Liver (tissue), 9 donors: ENCODE measurements around the gene TTC7B. TPM values are rescaled to one million over a fixed set of nuclear protein-coding genes. Genes with fewer than 3 reads are reported as not detected.

Experiments
- DNase-seq: peaks from one replicate; pipeline ENCODE4 v3.0.0-alpha.2; 2017; ENCODE audit warnings: low spot score
- H3K27ac ChIP-seq, 2 donors: one replicate each; pipeline ENCODE4 v1.7.0; 2013; ENCODE audit warnings: inconsistent platforms in 2 of 2, low read length in 2 of 2, control low read depth in 1 of 2, low read depth in 1 of 2, mild to moderate bottlenecking in 1 of 2
- H3K27me3 ChIP-seq, 4 donors: one replicate each; pipeline versions ENCODE4 v1.6.1 to v1.7.0; 2013; ENCODE audit warnings: low read length in 3 of 4, inconsistent platforms in 1 of 4, mild to moderate bottlenecking in 1 of 4, moderate library complexity in 1 of 4; ENCODE audit not compliant: control insufficient read depth in 4 of 4, insufficient read depth in 4 of 4
- H3K36me3 ChIP-seq, 4 donors: one replicate each; pipeline versions ENCODE4 v1.6.1 to v1.7.0; 2013; ENCODE audit warnings: low read length in 3 of 4, mild to moderate bottlenecking in 3 of 4, low read depth in 1 of 4, moderate library complexity in 1 of 4; ENCODE audit not compliant: control insufficient read depth in 4 of 4, insufficient read depth in 3 of 4
- H3K4me1 ChIP-seq, 4 donors: one replicate each; pipeline versions ENCODE4 v1.6.1 to v1.7.0; 2013; ENCODE audit warnings: low read length in 3 of 4, mild to moderate bottlenecking in 3 of 4, moderate library complexity in 1 of 4; ENCODE audit not compliant: control insufficient read depth in 4 of 4, insufficient read depth in 4 of 4
- H3K4me3 ChIP-seq, 3 donors: one replicate each; pipeline versions ENCODE4 v1.6.1 to v1.7.0; 2013; ENCODE audit warnings: low read length in 3 of 3, control low read depth in 1 of 3, low read depth in 1 of 3, mild to moderate bottlenecking in 1 of 3
- H3K9ac ChIP-seq, 2 donors: one replicate each; pipeline ENCODE4 v1.7.0; 2013; ENCODE audit warnings: low read length in 2 of 2, mild to moderate bottlenecking in 2 of 2, moderate library complexity in 2 of 2, control low read depth in 1 of 2, low read depth in 1 of 2
- H3K9me3 ChIP-seq, 4 donors: one replicate each; pipeline versions ENCODE4 v1.6.1 to v1.7.0; 2013; ENCODE audit warnings: low read length in 3 of 4; ENCODE audit not compliant: control insufficient read depth in 4 of 4
- ATF3 ChIP-seq: IDR thresholded peaks from 2 replicates; pipeline ENCODE4 v1.6.1; 2016; ENCODE audit warnings: antibody characterized with exemption
- EGR1 ChIP-seq, 2 donors: IDR thresholded peaks; 2 replicates each; pipeline ENCODE4 v1.6.1; 2016 to 2018; ENCODE audit warnings: antibody characterized with exemption in 2 of 2, low read depth in 2 of 2
- FOXA1 ChIP-seq: IDR thresholded peaks from 2 replicates; pipeline ENCODE4 v1.6.1; 2016; ENCODE audit warnings: antibody characterized with exemption
- FOXA2 ChIP-seq: IDR thresholded peaks from 2 replicates; pipeline ENCODE4 v1.6.1; 2016; ENCODE audit warnings: antibody characterized with exemption
- GABPA ChIP-seq, 2 donors: IDR thresholded peaks in 1 of 2; conservative IDR thresholded peaks in 1 of 2; 2 replicates each; pipeline ENCODE4 v1.6.1; 2016; ENCODE audit warnings: antibody characterized with exemption in 2 of 2, mild to moderate bottlenecking in 1 of 2, moderate library complexity in 1 of 2
- HNF4A ChIP-seq, 2 donors: conservative IDR thresholded peaks; 2 replicates each; pipeline ENCODE4 v1.6.1; 2016; ENCODE audit warnings: antibody characterized with exemption in 2 of 2, mild to moderate bottlenecking in 2 of 2
- HNF4G ChIP-seq: IDR thresholded peaks from 2 replicates; pipeline ENCODE4 v1.6.1; 2016; ENCODE audit warnings: antibody characterized with exemption
- MAX ChIP-seq: IDR thresholded peaks from 2 replicates; pipeline ENCODE4 v1.6.1; 2016; ENCODE audit warnings: antibody characterized with exemption
- NR2F2 ChIP-seq: IDR thresholded peaks from 2 replicates; pipeline ENCODE4 v1.6.1; 2016; ENCODE audit warnings: antibody characterized with exemption
- RAD21 ChIP-seq, 2 donors: IDR thresholded peaks; 2 replicates each; pipeline ENCODE4 v1.6.1; 2016; ENCODE audit warnings: antibody characterized with exemption in 2 of 2, mild to moderate bottlenecking in 2 of 2
- REST ChIP-seq: IDR thresholded peaks from 2 replicates; pipeline ENCODE4 v1.6.1; 2016; ENCODE audit warnings: antibody characterized with exemption, mild to moderate bottlenecking
- RXRA ChIP-seq, 2 donors: IDR thresholded peaks; 2 replicates each; pipeline ENCODE4 v1.6.1; 2017 to 2018; ENCODE audit warnings: antibody characterized with exemption in 2 of 2, mild to moderate bottlenecking in 1 of 2
- SP1 ChIP-seq: IDR thresholded peaks from 2 replicates; pipeline ENCODE4 v1.6.1; 2018; ENCODE audit warnings: antibody characterized with exemption, mild to moderate bottlenecking
- TAF1 ChIP-seq: conservative IDR thresholded peaks from 2 replicates; pipeline ENCODE4 v1.6.1; 2016; ENCODE audit warnings: antibody characterized with exemption, mild to moderate bottlenecking
- YY1 ChIP-seq: IDR thresholded peaks from 2 replicates; pipeline ENCODE4 v1.6.1; 2016; ENCODE audit warnings: antibody characterized with exemption, mild to moderate bottlenecking
- ZBTB33 ChIP-seq: IDR thresholded peaks from 2 replicates; pipeline ENCODE4 v1.6.1; 2016; ENCODE audit warnings: antibody characterized with exemption
- WGBS: extraction: QIAGEN DNeasy Blood & Tissue Kit; methylation state at CpG from one replicate; pipeline ENCODE4 v1.1.7; 2013; 5-methylcytosine and 5-hydroxymethylcytosine counted together
- polyA plus RNA-seq, 2 donors: library from polyadenylated mRNA; stranded (reverse) in 1 of 2; unstranded in 1 of 2; fragments of 200-250 nt in 1 of 2; fragments of >200 nt in 1 of 2; fragmentation: Nextera tagmentation in 1 of 2; extraction: Ambion mirVana in 1 of 2; gene quantifications; one replicate each; pipeline versions ENCODE4 v1.2.1 to v1.2.3, GENCODE V29; 2013 to 2015
- total RNA-seq, 2 donors: library from RNA; depleted of rRNA; stranded (reverse); fragments of >200 nt; gene quantifications; one replicate each; pipeline ENCODE4 v1.2.3, GENCODE V29; 2014
- donor health status: healthy.
- donor health status: healthy.
- donor health status: healthy.
- donor health status: healthy.
- donor health status: healthy.

Gene TTC7B
- total and polyA plus RNA-seq, 4 donors, result 9.1 to 31.0 (median 12.5) TPM

- Histone ChIP-seq H3K4me3 (no peak overlapping the region), H3K27me3 (no peaks in the 10 kb centered on the region), H3K9me3 (no peaks in the 10 kb centered on the region), H3K9ac (no peak overlapping the region), H3K27ac (no peak overlapping the region), H3K4me1 (no peaks in the 10 kb centered on the region), H3K36me3 (peaks cover 0 to 14% (median 3%) of the 10 kb centered on the region in 4 donors)
- TF ChIP-seq YY1 (no peak), HNF4A (conservative IDR thresholded peaks at IDR 0.05) (no peak), HNF4G (no peak), ATF3 (no peak), GABPA (IDR thresholded peaks at IDR 0.05 in 1 of 2, conservative IDR thresholded peaks at IDR 0.05 in 1 of 2) (no peak), NR2F2 (no peak), REST (no peak), RXRA (IDR thresholded peaks at IDR 0.05) (no peak), SP1 (no peak), RAD21 (IDR thresholded peaks at IDR 0.05) (no peak), FOXA2 (no peak), TAF1 (no peak), MAX (no peak), ZBTB33 (no peak), EGR1 (IDR thresholded peaks at IDR 0.05; ENCODE audit: low read depth in 2 of 2) (no peak)
- DNase-seq, result no peak
- 94% methylated on average over 4 of the region's 4 CpGs for WGBS
Observed at GRCh38 chr14:90540437-90540836, 275.8 kb downstream of the TTC7B start.

GRCh38 chr14:90539996-90540395 lies 276.2 kb downstream of the TTC7B start:
- no peaks in the 10 kb centered on the region for H3K9me3 ChIP-seq
- no peak overlapping the region for H3K9ac ChIP-seq
- H3K36me3 ChIP-seq, result peaks cover 0 to 14% (median 3%) of the 10 kb centered on the region in 4 donors
- no peak for DNase-seq
- H3K4me3 ChIP-seq, result no peak overlapping the region
- no peaks in the 10 kb centered on the region for H3K27me3 ChIP-seq
- H3K27ac ChIP-seq, result no peak overlapping the region
- WGBS, result 94% methylated on average over 12 of the region's 12 CpGs
- TF ChIP-seq EGR1 (IDR thresholded peaks at IDR 0.05; ENCODE audit: low read depth in 2 of 2) (no peak), RAD21 (IDR thresholded peaks at IDR 0.05) (no peak), YY1 (no peak), NR2F2 (no peak), REST (no peak), FOXA1 (no peak)
- no peaks in the 10 kb centered on the region for H3K4me1 ChIP-seq
